ENCODE results near the gene CACNB2. TPM values are rescaled to one million over a fixed set of nuclear protein-coding genes. Genes with fewer than 3 reads are reported as not detected.
A peak's percentile ranks its signal among the peaks of the same experiment; 100 is the strongest.

The CACNB2 gene
- total RNA-seq, 1 donor from 2014 or later: 0.96 TPM

GRCh38 chr10:18505456-18506118, 365.4 kb downstream of the CACNB2 start:
- H3K4me1 ChIP-seq: no peaks in the 10 kb centered on the region
- intact Hi-C loops (cut with DNase I): no loop called here
- no peak overlapping the region for H3K27ac ChIP-seq
- no peak for DNase-seq (ENCODE audit: low spot score in 2 of 2)
- no peaks in the 10 kb centered on the region for H3K36me3 ChIP-seq
- TF ChIP-seq CTCF (IDR thresholded peaks at IDR 0.05): no peak
- H3K27me3 ChIP-seq: no peaks in the 10 kb centered on the region
- H3K9me3 ChIP-seq: no peaks in the 10 kb centered on the region
- no peak overlapping the region for H3K4me3 ChIP-seq

- Histone ChIP-seq H3K27ac (no peak overlapping the region), H3K4me1 (no peaks in the 10 kb centered on the region), H3K9me3 (no peaks in the 10 kb centered on the region), H3K27me3 (no peaks in the 10 kb centered on the region), H3K4me3 (no peak overlapping the region), H3K36me3 (no peaks in the 10 kb centered on the region)
- TF ChIP-seq CTCF (IDR thresholded peaks at IDR 0.05): no peak
- intact Hi-C loops (cut with DNase I): no loop called here
- DNase-seq (ENCODE audit: low spot score in 2 of 2): no peak
Observed at GRCh38 chr10:18508587-18508986, 368.4 kb downstream of the CACNB2 start.

GRCh38 chr10:18514537-18514936, 374.3 kb downstream of the CACNB2 start:
- intact Hi-C loops (cut with DNase I): no loop called here
- H3K27ac ChIP-seq: no peak overlapping the region
- H3K9me3 ChIP-seq: no peaks in the 10 kb centered on the region
- no peak for DNase-seq (ENCODE audit: low spot score in 2 of 2)
- no peak for TF ChIP-seq CTCF (IDR thresholded peaks at IDR 0.05)
- no peaks in the 10 kb centered on the region for H3K4me1 ChIP-seq
- H3K27me3 ChIP-seq: no peaks in the 10 kb centered on the region
- H3K36me3 ChIP-seq: no peaks in the 10 kb centered on the region
- no peak overlapping the region for H3K4me3 ChIP-seq

- intact Hi-C loops (cut with DNase I): no loop called here
- TF ChIP-seq CTCF (IDR thresholded peaks at IDR 0.05): no peak
- Histone ChIP-seq H3K9me3 (no peaks in the 10 kb centered on the region), H3K27ac (no peak overlapping the region), H3K36me3 (peaks cover 0 to 8% of the 10 kb centered on the region in 2 donors), H3K27me3 (no peaks in the 10 kb centered on the region), H3K4me1 (no peaks in the 10 kb centered on the region), H3K4me3 (no peak overlapping the region)
- no peak for DNase-seq (ENCODE audit: low spot score in 2 of 2)
Observed at GRCh38 chr10:18516851-18517250, 376.6 kb downstream of the CACNB2 start.

GRCh38 chr10:18523025-18523424, 382.8 kb downstream of the CACNB2 start:
- peaks cover 0 to 13% of the 10 kb centered on the region in 2 donors for H3K36me3 ChIP-seq
- peak overlapping the region; percentile 6 to 66 for H3K27ac ChIP-seq
- no peaks in the 10 kb centered on the region for H3K27me3 ChIP-seq
- intact Hi-C loops (cut with DNase I): no loop called here
- H3K4me3 ChIP-seq: no peak overlapping the region
- DNase-seq (ENCODE audit: low spot score in 2 of 2): no peak
- TF ChIP-seq CTCF (IDR thresholded peaks at IDR 0.05): no peak
- H3K9me3 ChIP-seq: no peaks in the 10 kb centered on the region
- H3K4me1 ChIP-seq: peaks cover 0 to 3% of the 10 kb centered on the region in 2 donors

GRCh38 chr10:18523858-18524257, 383.6 kb downstream of the CACNB2 start:
- no peak overlapping the region for H3K27ac ChIP-seq
- H3K36me3 ChIP-seq: peaks cover 0 to 13% of the 10 kb centered on the region in 2 donors
- peaks cover 0 to 3% of the 10 kb centered on the region in 2 donors for H3K4me1 ChIP-seq
- H3K4me3 ChIP-seq: no peak overlapping the region
- H3K27me3 ChIP-seq: no peaks in the 10 kb centered on the region
- DNase-seq (ENCODE audit: low spot score in 2 of 2): no peak
- no peak for TF ChIP-seq CTCF (IDR thresholded peaks at IDR 0.05)
- intact Hi-C loops (cut with DNase I): no loop called here
- H3K9me3 ChIP-seq: no peaks in the 10 kb centered on the region

Measured in ascending aorta (tissue), 2 donors.